NCI-H226 (cell line): ENCODE measurements around the gene UPP2.
A peak's percentile ranks its signal among the peaks of the same experiment; 100 is the strongest.

Experiments
- DNase-seq: peaks from one replicate; pipeline ENCODE4 v3.0.0-alpha.2; 2015

Gene UPP2

GRCh38 chr2:158101384-158101926 is at the start of gene UPP2:
Gene UPP2, plus strand, starts transcription at chr2:158101876. Its CDS starts 188 bp downstream, at chr2:158102064.
- no peak for DNase-seq

- no peak for DNase-seq
Measured at GRCh38 chr2:158052761-158053160, 48.9 kb upstream of the UPP2 start.

- peak; percentile 41 for DNase-seq
Measured at GRCh38 chr2:158056875-158057274, 44.8 kb upstream of the UPP2 start.

- DNase-seq: no peak
Measured at GRCh38 chr2:158060160-158060834, 41.4 kb upstream of the UPP2 start.

- peak; percentile 61 for DNase-seq
Measured at GRCh38 chr2:158060835-158061435, 40.7 kb upstream of the UPP2 start.

- no peak for DNase-seq
Measured at GRCh38 chr2:158061763-158062162, 39.9 kb upstream of the UPP2 start.

GRCh38 chr2:158066046-158066713 is 35.5 kb upstream of the UPP2 start:
- no peak for DNase-seq

GRCh38 chr2:158071018-158071417 is 30.7 kb upstream of the UPP2 start:
- no peak for DNase-seq

GRCh38 chr2:158072361-158072760 is 29.3 kb upstream of the UPP2 start:
- DNase-seq: no peak

GRCh38 chr2:158079672-158080071 is 22.0 kb upstream of the UPP2 start:
- DNase-seq: peak; percentile 68

- DNase-seq: no peak
Measured at GRCh38 chr2:158088093-158088492, 13.6 kb upstream of the UPP2 start.

GRCh38 chr2:158089322-158089721 is 12.4 kb upstream of the UPP2 start:
- DNase-seq: no peak

- no peak for DNase-seq
Measured at GRCh38 chr2:158091647-158092046, 10.0 kb upstream of the UPP2 start.

GRCh38 chr2:158094487-158095092 is 7.1 kb upstream of the UPP2 start:
- DNase-seq: no peak

GRCh38 chr2:158095269-158095668 is 6.4 kb upstream of the UPP2 start:
- no peak for DNase-seq

GRCh38 chr2:158095912-158096311 is 5.8 kb upstream of the UPP2 start:
- no peak for DNase-seq

GRCh38 chr2:158097481-158097880 is 4.2 kb upstream of the UPP2 start:
- no peak for DNase-seq

- no peak for DNase-seq
Measured at GRCh38 chr2:158098178-158098577, 3.5 kb upstream of the UPP2 start.

- DNase-seq: peak; percentile 55
Measured at GRCh38 chr2:158099716-158100115, 2.0 kb upstream of the UPP2 start.

- DNase-seq: no peak
Measured at GRCh38 chr2:158100411-158100810, 1.3 kb upstream of the UPP2 start.

GRCh38 chr2:158102446-158102845 is 770 bp downstream of the UPP2 start:
- peak; percentile 91 for DNase-seq

- DNase-seq: peak; percentile 7
Measured at GRCh38 chr2:158103411-158104012, 1.8 kb downstream of the UPP2 start.

- DNase-seq: no peak
Measured at GRCh38 chr2:158104903-158105302, 3.2 kb downstream of the UPP2 start.
